Effector memory CD8-positive, alpha-beta T cell (primary cell): Measurements from ENCODE around the gene MED13L.

ENCODE experiments used
- ATAC-seq: fragments of 150-1000 bp; cut with Tn5 transposase; replicated peaks from 2 replicates; pipeline ENCODE4 v1.10.0; 2021; ENCODE audit warnings: mild to moderate bottlenecking, moderate library complexity
- DNase-seq, 3 experiments: peaks; one replicate each; pipeline ENCODE4 v3.0.0; 2021
- H3K27ac Mint-ChIP-seq, 2 donors: one replicate each; pipeline ENCODE4 v1.8.0; 2022; ENCODE audit warnings: mild to moderate bottlenecking in 2 of 2, mixed read lengths in 2 of 2, moderate library complexity in 2 of 2
- H3K27me3 Mint-ChIP-seq, 2 donors: one replicate each; pipeline ENCODE4 v1.8.0; 2022; ENCODE audit warnings: mixed read lengths in 2 of 2
- H3K36me3 Mint-ChIP-seq: one replicate; pipeline ENCODE4 v1.8.0; 2022; ENCODE audit warnings: mild to moderate bottlenecking, moderate library complexity, mixed read lengths; ENCODE audit not compliant: insufficient read depth
- H3K4me1 Mint-ChIP-seq, 2 donors: one replicate each; pipeline ENCODE4 v1.8.0; 2022; ENCODE audit warnings: low read depth in 2 of 2, mixed read lengths in 2 of 2
- H3K4me3 Mint-ChIP-seq, 2 donors: one replicate each; pipeline ENCODE4 v1.8.0; 2022; ENCODE audit warnings: mild to moderate bottlenecking in 2 of 2, mixed read lengths in 2 of 2, moderate library complexity in 2 of 2
- H3K9me3 Mint-ChIP-seq, 2 donors: one replicate each; pipeline ENCODE4 v1.8.0; 2022; ENCODE audit warnings: mixed read lengths in 2 of 2
- total RNA-seq, 9 experiments: gene quantifications; one replicate each; lab custom pipeline; 2026; lab: John Stamatoyannopoulos, UW

The MED13L gene
- 85.0 to 321 (median 218) reads per million in 9 experiments for total RNA-seq

DNA sequence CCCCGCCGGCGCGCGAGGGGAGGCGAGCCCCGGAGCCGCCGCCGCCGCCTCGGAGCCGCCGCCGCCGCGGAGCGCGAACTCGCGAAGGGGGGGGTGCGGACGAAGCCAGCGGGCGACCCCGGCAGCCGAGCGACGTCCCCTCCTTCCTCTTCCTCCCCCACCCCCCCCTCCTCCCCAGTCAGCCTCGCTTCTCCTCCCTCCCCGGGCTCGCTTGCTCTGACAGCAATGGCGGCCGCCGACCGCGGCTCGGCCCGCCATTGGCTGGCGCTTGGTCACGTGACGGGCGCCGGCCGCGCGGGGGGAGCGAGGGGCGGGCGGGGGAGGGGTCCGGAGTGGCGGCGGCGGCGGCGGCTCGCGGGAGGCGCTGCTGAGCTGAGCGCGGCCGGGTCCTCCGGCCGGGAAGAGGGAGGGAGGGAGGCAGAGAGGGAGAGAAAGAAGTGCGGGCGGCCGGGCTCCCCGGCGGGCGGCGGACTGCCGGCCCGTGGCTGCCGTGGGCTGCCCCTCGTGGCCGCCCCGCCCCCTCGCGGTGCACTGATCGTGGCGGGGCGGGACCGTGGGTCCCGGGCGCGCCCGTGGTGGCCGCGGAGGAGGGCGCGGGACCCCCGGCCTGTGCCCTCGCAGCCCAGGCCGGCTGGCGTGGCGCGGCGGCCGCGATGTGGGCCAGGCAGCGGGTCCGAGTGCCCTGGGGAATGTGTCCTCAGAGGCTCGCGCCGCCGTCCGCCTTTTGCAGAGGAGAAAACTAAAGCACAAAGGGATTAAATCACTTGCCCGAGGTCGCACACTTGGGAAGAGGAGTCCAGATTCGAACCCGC lies at the start of gene MED13L:
Gene MED13L, minus strand, starts transcription at position 227 of the 812 bp plus-strand sequence. CDS start 562 bp downstream, outside the sequence.
- peak; percentile 74 to 87 (median 85) for DNase-seq
- H3K9me3 Mint-ChIP-seq, result no peaks in the 10 kb centered on the region

DNA sequence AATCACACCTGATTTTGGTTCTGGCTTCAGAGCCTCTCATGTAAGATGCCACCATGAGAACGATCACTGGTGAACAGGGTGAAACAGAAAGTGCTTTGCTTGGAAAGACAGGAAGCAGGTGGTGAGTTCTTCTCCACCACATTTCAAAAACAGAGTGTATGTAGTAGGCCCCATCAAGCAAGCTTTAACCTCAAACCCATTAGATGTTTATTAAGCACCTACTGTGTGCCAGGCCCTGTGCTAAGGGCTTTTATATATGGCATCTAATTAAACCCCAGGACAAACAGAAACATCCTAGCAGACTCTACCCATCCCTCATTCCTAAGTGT lies 47.8 kb upstream of the MED13L start:
- Mint-ChIP-seq H3K4me1 (peaks cover 11 to 14% of the 10 kb centered on the region in 2 donors), H3K27me3 (no peaks in the 10 kb centered on the region), H3K9me3 (no peaks in the 10 kb centered on the region), H3K36me3 (peaks cover 3% of the 10 kb centered on the region), H3K27ac (peak overlapping the region; percentile 82 to 88), H3K4me3 (peak overlapping the region; percentile 10 to 46)
- DNase-seq, result peak in 1 of 3 experiments; percentile 6
- peak; percentile 86 for ATAC-seq

More for the DNA sequence above, at the start of gene MED13L:
- H3K36me3 Mint-ChIP-seq, result peaks cover 20% of the 10 kb centered on the region
- no peaks in the 10 kb centered on the region for H3K27me3 Mint-ChIP-seq
- ATAC-seq, result peak; percentile 80
- peak within 1 kb of the TSS; percentile 87 to 94 for H3K4me3 Mint-ChIP-seq
- H3K4me1 Mint-ChIP-seq, result peaks cover 19 to 25% of the 10 kb centered on the region in 2 donors
- peak within 1 kb of the TSS; percentile 91 to 96 for H3K27ac Mint-ChIP-seq

DNA sequence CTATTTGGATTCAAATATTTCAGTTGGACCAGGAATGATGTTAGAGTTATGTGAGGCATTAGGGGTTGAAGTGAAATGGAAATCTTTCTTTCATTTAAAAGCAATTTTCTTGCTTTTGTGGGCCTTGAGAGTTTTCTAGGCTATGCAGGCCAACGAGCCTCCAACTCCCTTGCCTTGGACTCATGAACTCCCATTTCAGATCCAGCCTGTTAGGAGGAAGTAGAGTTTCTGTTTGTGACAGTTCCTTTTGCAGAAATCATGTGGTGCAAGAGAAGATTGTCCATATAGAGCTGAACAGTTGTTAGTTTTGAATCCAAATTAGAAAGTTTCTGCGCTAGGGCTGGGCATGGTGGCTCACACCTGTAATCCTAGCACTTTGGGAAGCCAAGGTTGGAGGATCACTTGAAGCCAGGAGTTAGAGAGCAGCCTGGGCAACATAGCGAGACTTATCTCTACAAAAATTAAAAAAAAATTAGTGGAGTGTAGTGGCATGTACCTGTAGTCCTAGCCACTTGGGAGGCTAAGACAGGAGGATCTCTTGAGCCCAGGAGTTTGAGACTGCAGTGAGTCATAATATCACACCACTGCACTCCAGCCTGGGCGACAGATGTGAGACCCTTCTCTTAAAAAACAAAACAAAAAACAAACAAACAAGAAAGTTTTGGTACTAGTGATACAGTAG lies 47.3 kb upstream of the MED13L start:
- no peaks in the 10 kb centered on the region for H3K9me3 Mint-ChIP-seq
- ATAC-seq, result no peak
- DNase-seq, result no peak
- H3K27me3 Mint-ChIP-seq, result no peaks in the 10 kb centered on the region
- peaks cover 12 to 14% of the 10 kb centered on the region in 2 donors for H3K4me1 Mint-ChIP-seq
- peak overlapping the region; percentile 10 to 46 for H3K4me3 Mint-ChIP-seq
- peaks cover 3% of the 10 kb centered on the region for H3K36me3 Mint-ChIP-seq
- H3K27ac Mint-ChIP-seq, result peak overlapping the region; percentile 82 to 88

DNA sequence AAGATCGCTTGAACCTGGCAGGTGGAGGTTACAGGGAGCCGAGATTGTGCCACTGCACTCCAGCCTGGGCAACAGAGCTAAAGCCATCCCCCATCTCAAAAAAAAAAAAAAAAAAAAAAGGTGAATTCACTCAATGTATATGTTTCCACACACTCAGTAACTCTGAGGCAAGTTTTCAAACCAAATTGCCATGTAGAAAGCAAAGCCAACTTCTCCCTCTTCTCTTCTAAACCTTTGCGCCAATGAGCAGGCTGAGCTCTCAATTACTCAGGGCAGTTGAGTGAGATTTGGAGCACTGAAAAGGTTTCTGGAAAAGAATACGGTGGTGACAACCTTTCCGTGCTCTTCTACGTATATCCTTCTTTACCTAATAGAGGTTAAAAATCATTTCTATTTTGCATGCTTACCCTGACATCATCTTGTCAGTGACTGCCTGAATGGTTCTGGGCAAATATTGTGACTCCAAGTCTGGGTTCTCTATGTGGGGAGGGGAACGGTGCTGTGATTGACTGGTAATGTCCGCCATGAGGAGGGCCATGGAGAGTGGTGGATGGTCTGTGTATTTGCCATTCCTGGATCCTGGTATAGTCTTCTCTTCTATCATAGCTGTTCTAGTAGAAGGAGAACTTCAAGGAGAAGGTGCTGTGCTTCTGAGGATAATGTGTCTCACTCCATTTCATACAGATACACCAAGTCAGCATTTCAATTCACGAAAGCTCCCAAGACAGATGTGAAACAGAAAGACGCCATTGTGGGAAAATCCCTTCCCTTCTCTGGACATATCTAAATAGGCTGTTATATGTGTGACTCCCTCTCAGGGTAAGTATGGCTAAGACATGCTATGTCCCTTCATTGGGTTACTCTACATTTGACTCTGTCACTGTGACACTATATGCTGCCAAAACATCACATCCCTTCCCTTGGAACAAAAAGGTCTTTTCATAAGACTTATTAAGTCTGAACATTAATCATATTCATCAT lies 46.2 kb upstream of the MED13L start:
- Mint-ChIP-seq H3K9me3 (no peaks in the 10 kb centered on the region), H3K4me3 (peak overlapping the region in 1 of 2 donors; percentile 31), H3K4me1 (peaks cover 12 to 14% of the 10 kb centered on the region in 2 donors), H3K27ac (peak overlapping the region in 1 of 2 donors; percentile 88), H3K36me3 (peaks cover 3% of the 10 kb centered on the region), H3K27me3 (peaks cover 6 to 8% of the 10 kb centered on the region in 2 donors)
- DNase-seq (no peak), ATAC-seq (no peak)

DNA sequence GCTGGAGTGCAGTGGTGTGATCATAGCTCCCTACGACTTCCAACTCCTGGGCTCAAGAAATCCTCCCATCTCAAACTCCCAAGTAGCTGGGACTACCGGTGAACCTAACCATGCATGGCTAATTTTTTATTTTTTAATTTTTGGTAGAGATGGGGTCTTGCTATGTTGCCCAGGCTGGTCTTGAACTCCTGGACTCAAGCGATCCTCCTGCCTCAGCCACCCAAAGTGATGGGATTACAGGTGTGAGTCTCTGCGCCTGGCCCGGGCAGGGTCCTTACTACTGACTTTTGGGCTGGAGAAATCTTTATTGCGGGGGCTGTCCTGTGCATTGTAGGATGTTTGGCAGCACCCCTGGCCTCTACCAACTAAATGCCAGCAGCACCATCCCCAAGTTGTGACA lies 44.4 kb upstream of the MED13L start:
- H3K27ac Mint-ChIP-seq, result no peak overlapping the region
- H3K36me3 Mint-ChIP-seq, result peaks cover 3% of the 10 kb centered on the region
- H3K27me3 Mint-ChIP-seq, result peaks cover 18% of the 10 kb centered on the region in 2 donors
- H3K4me3 Mint-ChIP-seq, result no peak overlapping the region
- no peak for ATAC-seq
- no peaks in the 10 kb centered on the region for H3K9me3 Mint-ChIP-seq
- DNase-seq, result no peak
- H3K4me1 Mint-ChIP-seq, result peaks cover 12 to 14% of the 10 kb centered on the region in 2 donors

DNA sequence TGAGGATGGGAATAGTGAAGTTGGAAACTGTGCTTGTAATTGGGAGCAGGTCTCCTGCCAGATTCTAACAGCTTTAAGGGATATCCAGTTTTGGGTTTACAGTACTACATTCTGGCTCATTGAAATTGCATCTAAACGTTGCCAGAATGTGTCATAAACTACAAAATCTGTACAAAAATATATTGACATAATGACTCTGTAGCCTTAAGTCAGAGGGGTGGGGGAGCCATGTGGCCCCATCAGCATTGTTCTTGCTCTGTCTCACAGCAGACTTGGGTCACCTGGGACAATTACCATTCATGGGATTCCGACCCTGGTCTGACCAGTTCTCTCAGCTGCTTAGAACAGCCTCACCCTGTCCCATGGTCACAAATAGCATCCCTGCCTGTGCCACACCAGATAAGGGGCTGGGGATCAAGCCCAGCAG lies 43.3 kb upstream of the MED13L start:
- Mint-ChIP-seq H3K36me3 (peaks cover 3% of the 10 kb centered on the region), H3K27ac (no peak overlapping the region), H3K4me1 (peaks cover 12 to 14% of the 10 kb centered on the region in 2 donors), H3K27me3 (peaks cover 19 to 29% of the 10 kb centered on the region in 2 donors), H3K9me3 (no peaks in the 10 kb centered on the region), H3K4me3 (no peak overlapping the region)
- DNase-seq, result no peak
- no peak for ATAC-seq

DNA sequence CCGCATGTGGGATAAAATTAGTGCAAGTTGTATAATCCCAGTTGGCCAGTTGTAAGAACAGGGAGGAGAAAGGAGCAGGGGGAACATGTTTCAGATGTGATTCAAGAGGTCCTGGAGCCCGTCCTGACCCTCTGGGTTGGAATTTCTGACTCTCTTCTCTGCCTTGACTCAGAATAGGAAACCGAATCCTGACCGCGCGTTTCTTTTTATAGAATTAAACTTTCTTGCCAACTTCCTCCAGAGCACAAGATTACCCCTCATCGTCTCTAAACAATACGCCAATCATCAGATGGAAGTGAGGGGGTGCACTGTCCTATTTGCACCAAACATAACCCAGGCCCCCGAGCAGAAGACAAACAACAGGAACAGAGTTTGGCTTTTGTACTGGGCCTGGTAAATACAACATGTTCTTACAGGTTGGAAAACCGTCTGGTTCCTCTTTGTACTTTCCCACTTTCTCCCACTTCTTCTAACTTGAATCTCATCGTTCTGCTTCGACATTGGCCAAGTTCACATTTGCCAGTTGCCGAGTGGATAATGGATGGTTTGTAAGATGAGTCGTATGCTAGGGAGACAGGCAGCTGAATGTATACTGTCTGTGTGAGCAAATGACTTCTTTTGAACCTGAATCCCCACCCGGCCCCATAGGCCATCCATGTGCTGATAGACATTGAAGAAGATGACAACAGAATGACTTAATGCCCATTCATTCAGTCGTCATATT lies 42.6 kb upstream of the MED13L start:
- peaks cover 23 to 36% of the 10 kb centered on the region in 2 donors for H3K27me3 Mint-ChIP-seq
- H3K27ac Mint-ChIP-seq, result peak overlapping the region in 1 of 2 donors; percentile 65
- peaks cover 8 to 10% of the 10 kb centered on the region in 2 donors for H3K4me1 Mint-ChIP-seq
- ATAC-seq (no peak), DNase-seq (no peak)
- H3K4me3 Mint-ChIP-seq, result peak overlapping the region in 1 of 2 donors; percentile 9
- H3K36me3 Mint-ChIP-seq, result peaks cover 2% of the 10 kb centered on the region
- H3K9me3 Mint-ChIP-seq, result no peaks in the 10 kb centered on the region

DNA sequence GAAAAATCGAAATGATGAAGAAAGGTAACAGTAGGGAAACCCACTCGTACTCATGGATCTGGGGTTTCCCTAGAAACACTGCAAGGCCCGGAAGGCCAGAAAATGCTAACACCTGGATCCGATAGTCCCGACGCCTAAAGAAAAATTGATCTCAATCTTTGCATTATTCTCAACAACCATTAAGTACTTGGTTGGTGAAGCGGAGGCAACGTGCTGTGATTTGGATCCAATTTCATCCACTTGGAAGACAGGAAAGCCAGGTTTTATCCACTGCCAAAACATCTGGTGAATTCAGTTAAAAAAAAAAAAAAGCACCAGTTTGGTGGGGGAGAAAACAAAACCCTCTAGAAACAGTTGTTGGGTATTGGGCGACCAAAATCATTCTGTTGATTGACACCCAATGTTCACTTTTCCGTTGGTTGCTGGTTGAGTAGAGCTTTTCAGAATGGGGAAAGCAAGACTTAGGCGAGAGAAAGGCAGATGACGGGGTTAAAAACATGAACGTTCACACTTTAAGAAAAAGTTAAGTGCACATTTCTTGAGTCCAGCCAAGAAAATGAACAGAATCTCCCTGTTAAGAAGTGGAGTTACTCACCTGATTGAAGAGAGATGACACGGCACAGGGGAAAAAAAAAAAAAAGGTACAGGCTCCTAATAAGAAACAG lies 41.9 kb upstream of the MED13L start:
- Mint-ChIP-seq H3K36me3 (no peaks in the 10 kb centered on the region), H3K27ac (no peak overlapping the region), H3K4me1 (peaks cover 3 to 4% of the 10 kb centered on the region in 2 donors), H3K27me3 (peaks cover 24 to 42% of the 10 kb centered on the region in 2 donors), H3K9me3 (no peaks in the 10 kb centered on the region), H3K4me3 (no peak overlapping the region)
- no peak for DNase-seq
- ATAC-seq, result no peak

DNA sequence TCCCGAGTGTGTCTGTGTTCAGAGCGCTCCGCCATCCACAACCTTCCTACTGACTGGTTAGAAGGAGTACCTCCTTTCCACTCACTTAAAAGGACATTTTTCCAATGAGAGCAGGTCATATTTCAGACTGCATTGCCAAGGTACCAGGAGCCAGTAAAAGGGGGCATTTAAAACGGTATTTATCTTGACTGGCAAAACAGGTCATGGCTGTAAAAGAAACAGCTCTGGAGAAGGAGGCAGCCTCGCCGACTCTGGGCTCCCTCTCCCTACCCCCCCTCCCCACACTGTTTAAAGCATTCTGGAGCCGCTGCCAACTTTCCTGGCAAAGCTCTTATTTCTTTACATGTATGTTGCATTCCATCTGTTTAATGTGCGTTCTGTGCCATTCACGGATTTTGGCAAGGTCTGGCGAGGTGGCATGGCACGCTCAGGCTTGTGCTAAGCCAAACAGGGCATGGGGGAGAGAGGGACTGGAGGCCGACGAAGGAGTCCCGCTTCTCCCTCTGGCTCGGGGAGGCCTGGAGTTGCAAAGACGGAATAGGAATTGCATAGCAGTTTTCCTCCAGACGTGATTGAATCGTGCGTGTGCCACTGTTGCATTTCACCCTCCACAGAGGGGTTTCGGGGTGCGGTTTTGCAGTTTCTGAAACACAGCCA lies 41.2 kb upstream of the MED13L start:
- no peaks in the 10 kb centered on the region for H3K9me3 Mint-ChIP-seq
- H3K27me3 Mint-ChIP-seq, result peaks cover 24 to 49% of the 10 kb centered on the region in 2 donors

DNA sequence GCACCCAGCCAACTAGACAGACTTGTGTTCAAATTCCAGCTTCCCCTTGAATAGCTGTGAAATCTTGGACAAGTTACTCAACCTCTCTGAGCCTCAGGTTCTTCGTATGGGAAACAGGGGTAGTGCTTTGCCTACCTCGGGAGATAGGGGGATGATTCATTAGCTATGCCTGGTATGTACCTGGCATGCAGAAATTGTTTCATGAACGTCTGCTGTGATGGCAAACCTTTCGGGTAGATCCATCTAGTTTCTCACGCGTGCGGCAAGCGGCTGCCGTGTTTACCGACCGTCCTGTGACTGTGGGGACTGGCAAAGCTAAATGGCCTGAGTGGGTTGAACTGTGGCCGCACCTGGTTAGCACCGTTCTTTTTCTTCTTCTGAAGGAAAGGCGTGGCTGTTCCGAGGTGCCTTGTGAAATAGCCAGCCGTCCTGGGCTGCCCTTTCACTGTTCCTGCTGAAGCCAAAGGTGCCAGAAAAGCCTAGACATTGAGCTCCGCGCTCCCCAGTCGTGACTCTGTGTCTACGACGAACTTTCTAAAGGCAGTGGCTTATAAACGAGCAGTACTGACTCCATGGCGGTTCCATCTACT lies 40.6 kb upstream of the MED13L start:
- H3K27ac Mint-ChIP-seq, result no peak overlapping the region
- H3K36me3 Mint-ChIP-seq, result no peaks in the 10 kb centered on the region
- H3K4me3 Mint-ChIP-seq, result no peak overlapping the region
- no peaks in the 10 kb centered on the region for H3K9me3 Mint-ChIP-seq
- ATAC-seq (no peak), DNase-seq (no peak)
- peaks cover 0 to 2% of the 10 kb centered on the region in 2 donors for H3K4me1 Mint-ChIP-seq
- peaks cover 24 to 49% of the 10 kb centered on the region in 2 donors for H3K27me3 Mint-ChIP-seq

More for the DNA sequence above, 41.2 kb upstream of the MED13L start:
- Mint-ChIP-seq H3K27ac (no peak overlapping the region), H3K4me3 (no peak overlapping the region), H3K4me1 (peaks cover 0 to 2% of the 10 kb centered on the region in 2 donors), H3K36me3 (no peaks in the 10 kb centered on the region)
- ATAC-seq (no peak), DNase-seq (no peak)

DNA sequence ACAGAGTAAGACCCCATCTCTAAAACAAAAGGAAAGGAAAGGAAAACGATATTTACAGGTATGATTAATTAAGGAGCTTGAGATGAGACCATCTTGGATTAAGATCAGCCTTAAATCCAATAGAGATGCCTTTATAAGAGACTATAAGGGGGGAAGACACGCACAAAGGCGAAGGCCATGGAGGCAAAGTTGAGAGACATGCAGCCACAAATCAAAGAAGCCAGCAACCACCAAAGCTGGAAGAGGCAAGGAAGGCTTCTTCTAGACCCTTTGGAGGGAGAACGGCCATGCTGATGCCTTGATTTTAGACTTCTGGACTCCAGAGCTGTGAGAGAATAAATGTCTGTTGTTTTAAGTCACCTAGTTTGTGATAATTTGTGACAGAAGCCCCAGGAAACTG lies 39.6 kb upstream of the MED13L start:
- Mint-ChIP-seq H3K4me1 (peaks cover 0 to 2% of the 10 kb centered on the region in 2 donors), H3K27ac (no peak overlapping the region)

More for the DNA sequence above, 39.6 kb upstream of the MED13L start:
- Mint-ChIP-seq H3K9me3 (no peaks in the 10 kb centered on the region), H3K27me3 (peaks cover 27 to 54% of the 10 kb centered on the region in 2 donors), H3K36me3 (no peaks in the 10 kb centered on the region), H3K4me3 (no peak overlapping the region)
- no peak for DNase-seq
- ATAC-seq, result no peak
